ENCODE data around the gene LITAF.

The LITAF gene

GRCh38 chr16:11627292-11627663 lies 40.6 kb upstream of the LITAF start:
- Histone ChIP-seq H3K4me3 (no peak overlapping the region), H3K4me1 (no peaks in the 10 kb centered on the region), H3K27me3 (ENCODE audit: low read depth) (no peaks in the 10 kb centered on the region), H3K9me3 (no peaks in the 10 kb centered on the region), H3K36me3 (replicated peaks) (no peaks in the 10 kb centered on the region)
- DNase-seq (ENCODE audit: low spot score in 2 of 2), result no peak
- in situ Hi-C loops (cut with MboI; ENCODE audit: low sequenced_read_pairs), result loop anchor here (25.0 kb wide), 1 partner anchor 665 kb away; no protein-coding TSS in a partner anchor

GRCh38 chr16:11626657-11627291 lies 40.1 kb upstream of the LITAF start:
- H3K27me3 ChIP-seq (ENCODE audit: low read depth), result no peaks in the 10 kb centered on the region
- DNase-seq (ENCODE audit: low spot score in 2 of 2), result no peak
- H3K4me3 ChIP-seq, result no peak overlapping the region
- H3K36me3 ChIP-seq (replicated peaks), result no peaks in the 10 kb centered on the region
- in situ Hi-C loops (cut with MboI; ENCODE audit: low sequenced_read_pairs), result loop anchor here (25.0 kb wide), 1 partner anchor 664 kb away; no protein-coding TSS in a partner anchor
- H3K9me3 ChIP-seq, result no peaks in the 10 kb centered on the region
- H3K4me1 ChIP-seq, result no peaks in the 10 kb centered on the region

GRCh38 chr16:11625769-11626168 lies 39.0 kb upstream of the LITAF start:
- in situ Hi-C loops (cut with MboI; ENCODE audit: low sequenced_read_pairs), result loop anchor here (25.0 kb wide), 1 partner anchor 663 kb away; no protein-coding TSS in a partner anchor
- Histone ChIP-seq H3K9me3 (no peaks in the 10 kb centered on the region), H3K36me3 (replicated peaks) (no peaks in the 10 kb centered on the region), H3K4me3 (no peak overlapping the region), H3K27me3 (ENCODE audit: low read depth) (no peaks in the 10 kb centered on the region), H3K4me1 (no peaks in the 10 kb centered on the region)
- no peak for DNase-seq (ENCODE audit: low spot score in 2 of 2)

GRCh38 chr16:11624636-11625607 lies 38.2 kb upstream of the LITAF start:
- Histone ChIP-seq H3K36me3 (replicated peaks) (no peaks in the 10 kb centered on the region), H3K9me3 (no peaks in the 10 kb centered on the region), H3K4me1 (no peaks in the 10 kb centered on the region), H3K4me3 (no peak overlapping the region), H3K27me3 (ENCODE audit: low read depth) (no peaks in the 10 kb centered on the region)
- in situ Hi-C loops (cut with MboI; ENCODE audit: low sequenced_read_pairs), result loop anchor here (25.0 kb wide), 1 partner anchor 663 kb away; no protein-coding TSS in a partner anchor
- DNase-seq (ENCODE audit: low spot score in 2 of 2), result no peak

- H3K4me3 ChIP-seq, result no peak overlapping the region
- H3K36me3 ChIP-seq (replicated peaks), result no peaks in the 10 kb centered on the region
- in situ Hi-C loops (cut with MboI; ENCODE audit: low sequenced_read_pairs), result no loop called here
- no peak for DNase-seq (ENCODE audit: low spot score in 2 of 2)
- H3K27me3 ChIP-seq (ENCODE audit: low read depth), result no peaks in the 10 kb centered on the region
- no peaks in the 10 kb centered on the region; the same call in 1 of the 2 replicates for H3K9me3 ChIP-seq
- no peaks in the 10 kb centered on the region for H3K4me1 ChIP-seq
Observed at GRCh38 chr16:11624205-11624604, 37.5 kb upstream of the LITAF start.

- Histone ChIP-seq H3K36me3 (replicated peaks) (no peaks in the 10 kb centered on the region), H3K4me1 (no peaks in the 10 kb centered on the region), H3K9me3 (no peaks in the 10 kb centered on the region; the same call in 1 of the 2 replicates), H3K27me3 (ENCODE audit: low read depth) (no peaks in the 10 kb centered on the region), H3K4me3 (no peak overlapping the region)
- in situ Hi-C loops (cut with MboI; ENCODE audit: low sequenced_read_pairs), result no loop called here
- DNase-seq (ENCODE audit: low spot score in 2 of 2), result no peak
Observed at GRCh38 chr16:11621920-11622651, 35.4 kb upstream of the LITAF start.

GRCh38 chr16:11621539-11621919 lies 34.8 kb upstream of the LITAF start:
- no peak for DNase-seq (ENCODE audit: low spot score in 2 of 2)
- no peaks in the 10 kb centered on the region for H3K4me1 ChIP-seq
- H3K36me3 ChIP-seq (replicated peaks), result no peaks in the 10 kb centered on the region
- H3K9me3 ChIP-seq, result no peaks in the 10 kb centered on the region; the same call in 1 of the 2 replicates
- H3K4me3 ChIP-seq, result no peak overlapping the region
- H3K27me3 ChIP-seq (ENCODE audit: low read depth), result no peaks in the 10 kb centered on the region
- in situ Hi-C loops (cut with MboI; ENCODE audit: low sequenced_read_pairs), result no loop called here

GRCh38 chr16:11620243-11621003 lies 33.7 kb upstream of the LITAF start:
- 0 out of 2 replicates have a peak, but pooled peaks cover 3% of the 10 kb centered on the region for H3K4me1 ChIP-seq
- no peak for DNase-seq (ENCODE audit: low spot score in 2 of 2)
- no peaks in the 10 kb centered on the region for H3K36me3 ChIP-seq (replicated peaks)
- H3K4me3 ChIP-seq, result no peak overlapping the region
- no peaks in the 10 kb centered on the region for H3K27me3 ChIP-seq (ENCODE audit: low read depth)
- in situ Hi-C loops (cut with MboI; ENCODE audit: low sequenced_read_pairs), result no loop called here
- H3K9me3 ChIP-seq, result no peaks in the 10 kb centered on the region; the same call in 1 of the 2 replicates

GRCh38 chr16:11619327-11619851 lies 32.7 kb upstream of the LITAF start:
- no peak overlapping the region for H3K4me3 ChIP-seq
- H3K27me3 ChIP-seq (ENCODE audit: low read depth), result no peaks in the 10 kb centered on the region
- in situ Hi-C loops (cut with MboI; ENCODE audit: low sequenced_read_pairs), result no loop called here
- 0 out of 2 replicates have a peak, but pooled peaks cover 3% of the 10 kb centered on the region for H3K4me1 ChIP-seq
- no peaks in the 10 kb centered on the region; the same call in 1 of the 2 replicates for H3K9me3 ChIP-seq
- no peak for DNase-seq (ENCODE audit: low spot score in 2 of 2)
- H3K36me3 ChIP-seq (replicated peaks), result no peaks in the 10 kb centered on the region

- H3K4me3 ChIP-seq, result no peak overlapping the region
- no peaks in the 10 kb centered on the region for H3K27me3 ChIP-seq (ENCODE audit: low read depth)
- in situ Hi-C loops (cut with MboI; ENCODE audit: low sequenced_read_pairs), result no loop called here
- no peaks in the 10 kb centered on the region for H3K36me3 ChIP-seq (replicated peaks)
- no peaks in the 10 kb centered on the region; the same call in 1 of the 2 replicates for H3K9me3 ChIP-seq
- 0 out of 2 replicates have a peak, but pooled peaks cover 3% of the 10 kb centered on the region for H3K4me1 ChIP-seq
- no peak for DNase-seq (ENCODE audit: low spot score in 2 of 2)
Observed at GRCh38 chr16:11618107-11618717, 31.5 kb upstream of the LITAF start.

GRCh38 chr16:11615748-11616447 lies 29.2 kb upstream of the LITAF start:
- Histone ChIP-seq H3K4me3 (no peak overlapping the region), H3K36me3 (replicated peaks) (no peaks in the 10 kb centered on the region), H3K27me3 (ENCODE audit: low read depth) (no peaks in the 10 kb centered on the region), H3K9me3 (no peaks in the 10 kb centered on the region; the same call in 1 of the 2 replicates), H3K4me1 (0 out of 2 replicates have a peak, but pooled peaks cover 3% of the 10 kb centered on the region)
- DNase-seq (ENCODE audit: low spot score in 2 of 2), result no peak
- in situ Hi-C loops (cut with MboI; ENCODE audit: low sequenced_read_pairs), result no loop called here
